GM21515 (cell line): ENCODE measurements around the gene SEC31A.
"Not testable (repeated sequence)": the region's sequence is repeated elsewhere in the genome, so short reads cannot be mapped to it uniquely, and the experiment has no call there.

Source experiments
- ATAC-seq: cut with Tn5 transposase; IDR thresholded peaks from one replicate; pipeline ENCODE4 v1.9.1; 2021; ENCODE audit not compliant: unreplicated experiment

Gene SEC31A, protein sequence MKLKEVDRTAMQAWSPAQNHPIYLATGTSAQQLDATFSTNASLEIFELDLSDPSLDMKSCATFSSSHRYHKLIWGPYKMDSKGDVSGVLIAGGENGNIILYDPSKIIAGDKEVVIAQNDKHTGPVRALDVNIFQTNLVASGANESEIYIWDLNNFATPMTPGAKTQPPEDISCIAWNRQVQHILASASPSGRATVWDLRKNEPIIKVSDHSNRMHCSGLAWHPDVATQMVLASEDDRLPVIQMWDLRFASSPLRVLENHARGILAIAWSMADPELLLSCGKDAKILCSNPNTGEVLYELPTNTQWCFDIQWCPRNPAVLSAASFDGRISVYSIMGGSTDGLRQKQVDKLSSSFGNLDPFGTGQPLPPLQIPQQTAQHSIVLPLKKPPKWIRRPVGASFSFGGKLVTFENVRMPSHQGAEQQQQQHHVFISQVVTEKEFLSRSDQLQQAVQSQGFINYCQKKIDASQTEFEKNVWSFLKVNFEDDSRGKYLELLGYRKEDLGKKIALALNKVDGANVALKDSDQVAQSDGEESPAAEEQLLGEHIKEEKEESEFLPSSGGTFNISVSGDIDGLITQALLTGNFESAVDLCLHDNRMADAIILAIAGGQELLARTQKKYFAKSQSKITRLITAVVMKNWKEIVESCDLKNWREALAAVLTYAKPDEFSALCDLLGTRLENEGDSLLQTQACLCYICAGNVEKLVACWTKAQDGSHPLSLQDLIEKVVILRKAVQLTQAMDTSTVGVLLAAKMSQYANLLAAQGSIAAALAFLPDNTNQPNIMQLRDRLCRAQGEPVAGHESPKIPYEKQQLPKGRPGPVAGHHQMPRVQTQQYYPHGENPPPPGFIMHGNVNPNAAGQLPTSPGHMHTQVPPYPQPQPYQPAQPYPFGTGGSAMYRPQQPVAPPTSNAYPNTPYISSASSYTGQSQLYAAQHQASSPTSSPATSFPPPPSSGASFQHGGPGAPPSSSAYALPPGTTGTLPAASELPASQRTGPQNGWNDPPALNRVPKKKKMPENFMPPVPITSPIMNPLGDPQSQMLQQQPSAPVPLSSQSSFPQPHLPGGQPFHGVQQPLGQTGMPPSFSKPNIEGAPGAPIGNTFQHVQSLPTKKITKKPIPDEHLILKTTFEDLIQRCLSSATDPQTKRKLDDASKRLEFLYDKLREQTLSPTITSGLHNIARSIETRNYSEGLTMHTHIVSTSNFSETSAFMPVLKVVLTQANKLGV

DNA sequence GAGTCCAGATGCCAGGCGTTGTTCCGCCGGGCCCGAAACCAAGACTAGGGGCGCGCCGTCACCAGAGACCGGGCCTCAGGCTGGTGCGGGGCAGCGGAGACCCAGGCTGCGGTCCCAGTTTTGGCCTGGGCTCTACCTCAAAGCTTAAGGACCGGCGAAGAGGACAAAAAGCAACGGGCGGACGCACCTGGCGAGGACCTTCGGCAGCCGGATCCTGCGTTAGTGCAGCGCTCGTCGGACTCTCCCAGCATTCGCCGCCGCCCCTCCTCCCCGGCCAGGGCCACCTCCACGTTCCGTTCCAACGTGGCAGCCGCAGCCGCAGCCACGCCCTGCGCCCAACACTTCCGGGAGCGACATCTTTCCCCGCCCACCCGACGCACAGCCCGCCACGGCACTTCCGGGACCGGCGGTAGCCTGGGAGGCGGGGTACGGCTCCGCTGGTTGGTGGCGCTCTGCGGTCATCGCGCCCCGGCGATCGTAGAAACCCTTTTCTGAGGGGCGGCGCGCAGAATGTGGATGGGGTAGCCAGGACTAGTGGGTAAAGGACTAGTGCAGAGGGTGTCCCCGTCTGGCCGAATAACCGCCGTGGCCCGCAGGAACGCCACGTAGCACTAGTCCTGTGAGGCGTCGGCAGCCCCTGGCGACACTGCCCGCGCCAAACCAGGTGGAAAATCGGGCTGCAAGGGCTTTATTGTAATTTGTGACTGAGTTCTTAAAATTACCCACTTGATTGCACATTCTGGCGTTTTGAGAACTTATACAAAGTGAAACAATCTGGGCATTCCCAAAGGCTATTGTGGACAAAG, at the start of gene SEC31A:
TSS of gene SEC31A (minus strand) at position 253 of the 806 bp plus-strand sequence. CDS start 9,217 bp downstream, outside the sequence.
- peak; percentile 90 for ATAC-seq

DNA sequence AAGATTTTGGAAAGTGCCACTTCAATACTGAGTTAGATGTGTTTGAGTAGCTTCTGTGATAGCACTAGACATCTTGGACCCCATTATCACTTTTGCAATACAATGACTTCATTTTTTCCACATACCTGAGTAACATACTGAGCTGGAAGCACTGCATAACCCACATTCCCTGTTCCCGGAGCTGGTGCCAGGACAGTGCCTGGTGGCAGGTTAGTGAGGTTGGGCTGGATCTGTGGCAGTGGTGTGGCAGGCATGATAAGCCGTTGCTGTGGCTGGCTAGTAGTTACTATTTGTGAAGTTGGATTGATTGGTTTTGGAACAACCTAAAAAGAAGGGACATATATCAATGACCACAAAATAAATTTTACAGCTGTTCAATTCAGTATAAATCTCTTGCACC, 48.5 kb upstream of the SEC31A start:
- no peak for ATAC-seq

DNA sequence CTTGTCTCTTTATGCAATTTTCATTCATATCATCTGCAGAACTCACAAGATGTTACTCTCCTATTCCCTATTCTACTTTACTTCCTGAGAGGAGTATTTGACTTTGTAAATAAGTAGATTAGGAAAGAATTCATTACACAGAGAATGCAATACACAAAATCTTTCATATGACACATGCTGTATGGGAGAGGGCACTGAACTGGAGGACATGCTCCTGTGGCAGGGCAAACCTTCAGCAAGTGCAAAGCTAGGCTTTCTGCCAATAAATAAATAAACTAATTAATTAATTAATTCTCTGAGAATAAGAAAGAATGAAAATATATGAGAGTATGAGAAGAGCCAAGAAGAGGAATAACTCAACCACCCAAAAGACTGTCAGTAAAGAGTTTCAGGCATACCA, 43.5 kb upstream of the SEC31A start:
- ATAC-seq: no peak

DNA sequence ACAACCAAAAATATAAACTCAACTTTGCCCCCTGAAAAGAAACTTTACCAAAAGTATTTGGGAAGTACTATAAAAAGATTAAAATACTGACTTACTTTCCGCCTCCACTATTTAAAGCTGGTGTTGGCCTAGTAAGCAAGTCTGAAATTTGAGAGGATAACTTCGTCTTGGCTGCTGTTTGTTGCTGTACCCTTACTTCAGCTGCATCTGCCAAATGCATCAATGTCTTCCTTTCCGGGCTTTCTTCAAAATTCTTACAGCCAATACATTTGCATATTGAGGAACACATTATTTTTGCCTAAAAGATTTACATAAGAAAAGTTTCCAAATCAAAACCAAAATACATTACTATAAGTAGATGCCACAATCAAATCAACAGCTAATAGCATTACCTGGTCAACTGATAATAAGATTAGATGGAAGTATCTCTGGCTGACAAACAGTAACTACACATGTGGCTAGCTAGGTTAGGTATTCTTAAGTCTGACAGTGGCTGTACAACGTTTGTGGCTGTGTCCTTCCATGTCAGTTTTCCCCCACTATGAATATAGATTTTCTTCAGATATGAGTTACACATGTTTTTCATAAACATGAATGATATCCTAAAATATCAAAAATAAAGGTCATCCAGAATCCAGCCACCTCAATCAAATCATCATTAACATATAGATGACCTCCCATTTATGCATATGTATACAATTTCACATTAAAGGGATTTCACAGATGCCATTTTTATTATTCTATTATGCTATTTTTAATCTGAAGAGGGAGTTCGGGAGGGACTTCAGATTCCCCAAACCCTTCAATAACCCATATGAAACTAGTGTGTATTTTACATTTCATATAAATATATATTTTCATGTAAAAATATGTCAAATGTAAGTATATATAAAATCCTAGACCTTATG, 40.1 kb upstream of the SEC31A start:
- ATAC-seq: no peak

DNA sequence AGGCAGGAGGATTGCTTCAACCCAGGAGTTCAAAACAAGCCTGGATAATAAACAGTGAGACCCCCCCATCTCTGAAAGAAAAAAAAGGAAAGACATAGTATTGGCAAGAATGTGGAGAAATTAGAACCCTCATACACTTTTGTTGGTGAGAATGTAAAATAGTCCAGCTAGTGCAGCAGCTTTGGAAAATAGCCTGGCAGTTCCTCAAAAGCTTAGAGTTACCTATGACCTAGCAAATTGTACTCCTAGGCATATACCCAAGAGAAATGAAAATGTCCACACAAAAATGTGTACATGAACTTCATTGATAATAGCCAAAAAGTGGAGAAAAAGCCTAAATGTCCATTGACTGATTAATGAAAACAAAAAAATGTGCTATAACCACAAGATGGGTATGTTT, 30.8 kb upstream of the SEC31A start:
- ATAC-seq: no peak

DNA sequence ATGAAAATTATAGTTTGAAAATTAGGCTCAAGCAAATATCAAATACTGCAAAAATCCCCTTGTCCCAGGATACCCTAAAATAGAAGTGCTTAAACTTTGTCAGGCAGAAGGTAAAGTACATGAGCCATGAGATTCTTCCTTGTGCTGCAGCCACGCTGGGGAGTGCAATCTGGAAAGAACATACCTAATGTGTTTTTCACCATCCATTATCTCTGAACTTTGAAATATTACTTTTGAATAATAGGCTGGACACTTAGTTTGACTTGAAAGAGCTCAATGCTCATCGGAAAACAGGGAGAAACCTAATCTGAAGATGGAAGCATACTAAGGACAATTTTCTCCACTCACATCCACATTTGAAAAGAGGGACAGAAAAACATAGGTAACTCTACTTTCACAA, 28.4 kb upstream of the SEC31A start:
- ATAC-seq: no peak

DNA sequence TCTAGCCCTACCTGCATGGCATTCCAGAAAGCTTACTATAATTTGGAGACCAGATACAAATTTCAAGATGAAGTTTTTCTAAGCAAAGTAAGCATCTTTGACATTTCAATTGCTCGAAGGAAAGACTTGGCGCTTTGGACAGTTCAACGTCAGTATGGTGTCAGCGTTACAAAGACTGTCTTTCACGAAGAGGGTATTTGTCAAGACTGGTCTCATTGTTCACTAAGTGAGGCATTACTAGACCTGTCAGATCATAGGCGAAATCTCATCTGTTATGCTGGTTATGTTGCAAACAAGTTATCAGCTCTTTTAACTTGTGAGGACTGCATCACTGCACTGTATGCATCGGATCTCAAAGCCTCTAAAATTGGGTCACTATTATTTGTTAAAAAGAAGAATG, 27.1 kb upstream of the SEC31A start:
- no peak for ATAC-seq

DNA sequence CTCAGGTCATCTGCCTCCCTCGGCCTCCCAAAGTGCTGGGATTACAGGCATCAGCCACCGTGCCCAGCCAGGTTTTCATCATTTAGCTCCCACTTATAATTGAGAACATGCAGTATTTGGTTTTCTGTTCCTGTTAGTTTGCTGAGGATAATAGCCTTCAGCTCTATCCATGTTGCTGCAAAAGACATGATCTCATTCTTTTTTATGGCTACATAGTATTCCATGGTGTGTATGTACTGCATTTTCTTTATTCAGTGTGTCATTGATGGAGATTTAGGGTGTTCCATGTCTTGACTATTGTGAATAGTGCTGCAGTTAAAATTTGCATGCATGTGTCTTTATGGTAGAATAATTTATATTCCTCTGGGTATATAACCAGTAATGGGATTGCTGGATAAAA, 23.0 kb upstream of the SEC31A start:
- not testable (repeated sequence) for ATAC-seq

DNA sequence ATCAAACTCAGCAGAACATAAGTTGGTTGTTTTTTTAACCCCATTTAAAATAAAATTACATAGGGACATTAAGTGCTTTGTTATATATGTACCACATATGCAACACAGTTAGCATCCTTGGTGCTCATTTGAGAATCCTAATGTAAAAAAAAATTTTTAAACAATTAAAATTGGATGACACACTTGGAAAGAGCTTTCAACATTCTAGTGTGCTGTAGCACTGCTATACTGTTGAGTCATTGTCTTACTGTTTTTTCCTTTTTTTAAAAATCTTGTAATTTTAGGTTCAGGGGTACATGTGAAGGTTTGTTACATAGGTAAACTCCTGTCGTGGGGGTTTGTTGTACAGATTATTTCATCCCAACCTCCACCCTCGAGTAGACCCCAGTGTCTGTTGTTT, 22.4 kb upstream of the SEC31A start:
- no peak for ATAC-seq

DNA sequence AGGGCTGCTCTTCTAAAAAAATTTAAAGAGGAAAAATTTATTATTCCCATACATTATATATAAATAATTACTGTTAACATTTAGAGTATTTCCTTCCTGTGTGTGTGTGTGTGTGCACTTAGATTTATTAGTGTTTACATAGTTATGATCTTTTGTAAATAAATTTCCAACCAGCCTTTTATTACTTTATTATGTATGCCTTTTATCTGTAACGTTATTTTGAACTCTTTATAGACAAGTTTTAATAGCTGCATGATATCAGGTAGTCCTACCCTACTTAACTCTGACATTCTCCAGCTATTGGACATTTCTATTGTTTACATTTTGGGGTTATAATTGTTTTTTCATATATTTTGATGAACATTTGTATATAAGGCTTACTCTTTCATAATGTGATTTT, 18.4 kb upstream of the SEC31A start:
- no peak for ATAC-seq

DNA sequence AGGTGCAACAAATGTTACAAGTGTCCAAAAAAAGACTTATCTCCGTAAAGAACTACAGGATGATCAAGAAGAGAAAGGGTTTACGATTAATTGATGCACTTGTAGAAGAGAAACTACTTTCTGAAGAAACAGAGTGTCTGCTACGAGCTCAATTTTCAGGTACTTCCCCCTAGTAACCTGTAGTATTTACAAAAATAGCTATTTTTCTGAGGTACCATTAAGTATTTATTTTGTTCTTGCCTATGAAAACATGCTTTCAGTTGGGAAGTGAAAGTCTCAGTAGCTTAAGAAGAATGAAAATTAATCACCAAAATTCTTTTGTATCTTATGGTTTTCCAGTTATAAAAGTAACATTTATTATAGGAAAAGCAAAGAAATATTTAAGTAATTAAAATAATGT, 15.5 kb upstream of the SEC31A start:
- ATAC-seq: peak; percentile 57

DNA sequence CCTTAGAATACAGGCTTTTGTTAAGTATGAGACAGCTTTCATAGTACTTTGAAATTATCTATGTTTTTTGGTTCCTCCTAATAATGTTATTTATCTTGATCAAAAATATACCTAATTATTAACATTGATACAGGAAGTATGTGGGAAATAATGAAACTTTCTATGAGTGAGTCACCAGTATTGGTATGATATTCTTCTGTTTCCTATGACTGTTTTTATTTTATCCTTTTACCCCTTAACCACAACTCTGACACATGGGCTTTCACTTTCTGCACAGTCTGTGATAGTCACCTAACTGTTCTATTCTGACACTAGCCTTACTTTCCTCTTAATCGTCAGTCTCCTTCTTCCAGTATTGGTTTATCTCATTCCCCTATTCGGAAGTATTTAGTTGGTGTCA, 14.3 kb upstream of the SEC31A start:
- ATAC-seq: peak; percentile 51

DNA sequence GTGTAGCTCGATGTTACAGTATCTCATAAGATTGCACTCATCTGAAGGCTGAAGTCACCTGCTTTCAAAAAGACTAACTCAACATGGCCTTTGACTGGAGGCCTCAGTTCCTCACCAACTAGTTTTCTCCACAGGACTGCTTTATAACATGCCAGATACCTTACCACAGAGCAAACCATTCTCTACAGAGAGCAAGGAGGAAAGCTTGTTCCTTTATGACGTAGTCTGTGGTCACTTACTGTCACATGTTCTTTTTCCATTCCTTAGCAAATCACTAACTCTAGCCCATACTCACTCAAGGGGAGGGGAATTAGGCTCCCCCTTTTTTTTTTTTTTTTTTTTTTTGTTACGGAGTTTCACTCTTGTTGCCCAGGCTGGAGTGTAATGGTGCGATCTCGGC, 12.8 kb upstream of the SEC31A start:
- no peak for ATAC-seq

DNA sequence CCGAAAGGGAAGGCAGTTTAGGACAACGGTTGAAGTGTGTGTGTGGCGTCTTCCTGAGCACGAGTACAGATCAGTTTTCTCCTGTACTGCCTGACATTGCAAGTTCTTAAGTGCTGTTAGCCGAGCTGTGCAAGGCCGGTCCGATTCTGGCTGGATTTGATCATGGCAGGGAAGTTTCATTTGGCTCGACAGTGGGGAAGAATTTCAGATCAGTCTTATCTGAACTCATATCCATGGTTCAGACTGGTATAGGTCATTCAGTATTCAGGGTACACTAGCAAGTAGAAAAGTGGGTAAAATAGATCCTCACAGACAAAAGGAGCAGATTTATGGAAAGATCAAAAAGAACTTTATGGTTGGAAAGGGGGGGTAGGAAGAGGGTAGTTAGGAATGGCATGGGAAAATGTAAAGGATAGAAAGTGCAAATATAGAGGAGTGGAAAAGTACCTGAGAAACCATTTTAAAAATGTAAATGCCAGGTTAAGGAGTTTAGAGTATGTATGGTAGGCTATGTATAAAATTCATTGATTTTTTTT, 10.3 kb upstream of the SEC31A start:
- no peak for ATAC-seq

DNA sequence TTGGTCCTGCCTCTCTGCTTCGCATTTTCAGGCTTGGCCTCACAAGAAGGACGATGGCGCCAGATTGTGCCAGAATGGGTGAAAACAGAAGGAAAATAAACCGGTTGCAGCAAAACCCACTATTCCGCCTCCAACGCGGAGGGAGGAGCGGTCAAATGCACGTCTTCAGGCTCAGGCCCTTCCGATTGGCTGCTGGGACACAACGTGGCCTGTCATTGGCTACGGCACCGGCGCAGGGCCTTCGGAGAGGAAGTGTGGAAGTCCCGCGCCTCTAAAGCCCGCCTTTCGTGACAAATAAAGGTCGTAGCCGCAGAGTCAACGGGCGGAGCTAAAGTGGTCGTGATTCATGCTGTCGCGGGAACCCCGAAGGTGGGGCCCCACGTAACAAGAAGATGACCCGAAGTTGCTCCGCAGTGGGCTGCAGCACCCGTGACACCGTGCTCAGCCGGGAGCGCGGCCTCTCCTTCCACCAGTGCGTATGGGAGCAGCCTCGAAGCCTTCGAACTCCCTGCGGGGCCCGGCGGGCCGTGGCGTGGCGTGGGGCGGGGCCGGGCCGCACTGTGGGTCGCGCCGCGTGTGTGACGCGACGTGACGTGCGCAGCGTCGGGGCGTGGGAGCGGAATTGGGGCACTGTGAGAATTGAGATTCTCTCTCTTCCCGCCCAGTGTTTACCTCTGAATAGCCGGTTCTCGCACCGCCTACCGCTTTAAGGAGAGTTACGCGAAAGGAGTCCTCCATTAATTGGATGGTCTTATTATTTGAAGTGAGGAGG, 9.6 kb upstream of the SEC31A start, which contains the start of gene THAP9:
TSS of gene THAP9 (plus strand) at position 325 of the 772 bp plus-strand sequence. CDS start at position 393, 68 bp downstream.
- ATAC-seq: peak; percentile 88

DNA sequence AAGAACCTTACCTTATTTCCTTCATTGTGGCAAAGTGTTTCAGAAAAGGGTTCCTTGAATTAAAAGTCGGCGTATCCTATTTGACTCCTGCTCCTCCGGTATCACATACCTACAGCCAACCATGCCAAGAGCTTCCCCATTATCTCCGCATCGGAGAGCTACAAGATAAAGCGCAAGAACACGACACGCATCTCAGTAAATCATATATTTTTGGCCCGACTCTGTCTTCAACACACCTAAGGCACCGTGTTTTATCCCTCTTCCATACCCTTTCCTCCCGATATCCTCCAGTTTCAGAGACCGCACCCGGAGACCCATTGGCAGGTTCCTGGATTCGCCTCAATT, 9.1 kb upstream of the SEC31A start:
- peak; percentile 9 for ATAC-seq

DNA sequence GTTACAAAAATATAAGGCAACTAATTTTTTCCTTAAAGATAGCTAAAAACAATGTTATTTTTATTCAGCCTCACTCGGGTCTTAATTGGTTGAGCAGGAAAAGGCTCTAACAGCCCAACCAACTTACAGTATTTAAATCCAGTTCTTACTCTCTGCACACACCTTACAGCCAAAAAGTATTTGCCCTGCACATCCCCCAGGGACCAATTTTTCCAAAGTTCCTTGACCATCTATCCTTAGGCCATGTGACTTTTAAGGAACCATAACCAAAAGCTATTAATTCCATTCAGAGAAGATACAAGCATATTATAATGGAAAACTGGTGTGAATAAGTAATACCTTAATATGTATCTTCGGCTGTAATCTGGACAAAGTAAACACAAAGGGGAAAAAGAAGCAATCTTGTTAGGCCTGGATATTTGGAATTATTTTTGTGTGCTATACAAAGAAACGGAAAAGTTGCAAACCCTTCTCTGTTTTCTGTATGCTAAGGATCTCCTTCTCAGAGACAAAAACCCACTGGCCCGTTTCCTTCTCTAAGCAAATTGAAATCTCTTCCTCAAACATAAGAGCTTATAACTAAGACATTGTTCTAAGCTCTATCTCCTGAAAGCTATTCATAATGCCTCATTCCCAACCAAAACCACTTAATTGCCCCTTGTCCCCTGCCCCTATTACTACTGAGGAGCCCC, 8.6 kb upstream of the SEC31A start:
- no peak for ATAC-seq
